Spleen (tissue), 7 donors: Measurements from ENCODE around the gene LRRC75A.

Experiments used
- CTCF ChIP-seq, 11 experiments: fragments of 200-600 bp in 7 of 11; fragments of 450-650 bp in 4 of 11; sonication (generic) in 4 of 11; IDR thresholded peaks in 8 of 11; conservative IDR thresholded peaks in 3 of 11; 1 replicate in 7 of 11; 2 replicates in 4 of 11; pipeline versions ENCODE4 v1.4.0 to v1.8.0; 2016 to 2021; ENCODE audit warnings: antibody characterized with exemption in 11 of 11, inconsistent platforms in 4 of 11, mild to moderate bottlenecking in 1 of 11
- POLR2A ChIP-seq, 3 donors: fragments of 450-650 bp; IDR thresholded peaks; one replicate each; pipeline ENCODE4 v1.5.1; 2017; ENCODE audit warnings: antibody characterized with exemption in 3 of 3, mild to moderate bottlenecking in 1 of 3
- POLR2AphosphoS5 ChIP-seq, 3 donors: sonication (generic); formaldehyde crosslinking; IDR thresholded peaks; one replicate each; pipeline ENCODE4 v1.5.1; 2017; ENCODE audit warnings: antibody characterized with exemption in 3 of 3
- donor health status: DM: no; HTN: no; CAD: no; lungs with moderate emphysema.
- donor health status: DM: no; HTN: no; CAD: no.
- donor health status: DM: no; HTN: no; CAD: no.

GRCh38 chr17:16442141-16442540 lies 49.9 kb downstream of the LRRC75A start:
- TF ChIP-seq POLR2A (IDR thresholded peaks at IDR 0.05): no peak
- TF ChIP-seq CTCF (IDR thresholded peaks at IDR 0.05 in 8 of 11, conservative IDR thresholded peaks at IDR 0.05 in 3 of 11): no peak
- no peak for TF ChIP-seq POLR2AphosphoS5 (IDR thresholded peaks at IDR 0.05)
